ENCODE results near the gene ERN1. TPM values are rescaled to one million over a fixed set of nuclear protein-coding genes. Genes with fewer than 3 reads are reported as not detected.

ERN1 gene
- total RNA-seq, 1 donor from 2014 or later = 9.3 TPM

DNA sequence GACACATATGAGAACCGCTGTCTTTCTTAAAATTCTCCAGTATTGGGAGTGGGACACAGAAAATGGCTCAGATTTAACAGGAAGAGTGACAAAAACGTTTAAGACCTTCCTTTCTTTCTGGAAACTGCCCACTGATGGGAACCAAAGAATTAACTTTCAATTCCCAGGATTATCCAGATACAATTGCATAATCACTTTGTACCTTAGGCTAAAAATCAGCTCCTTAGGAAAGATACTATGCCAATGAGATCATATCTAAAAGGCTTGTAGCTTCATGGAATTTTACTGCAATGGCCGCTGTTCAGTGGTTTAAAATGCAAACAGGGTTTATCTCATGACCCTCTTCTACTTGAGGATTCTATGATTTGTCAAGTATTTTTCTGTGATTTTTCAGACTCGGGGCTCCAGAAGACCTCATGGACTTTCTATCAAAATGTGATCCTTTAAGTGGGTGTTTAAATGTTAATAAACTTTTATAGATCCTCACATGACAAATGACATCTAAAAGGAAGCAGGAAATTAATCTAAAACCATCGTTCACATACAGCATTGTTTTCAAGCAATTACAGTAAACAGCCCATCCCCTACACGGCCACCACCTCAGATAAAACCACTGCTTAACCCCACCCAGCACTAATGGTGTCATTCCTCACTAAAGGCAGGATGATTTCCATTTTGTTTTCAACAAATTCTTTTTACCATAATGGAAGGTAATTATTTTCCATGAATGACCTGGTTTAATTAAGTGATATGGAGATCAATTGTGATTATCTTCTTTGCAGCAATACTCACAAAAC is 31.6 kb upstream of the ERN1 start:
- TF ChIP-seq, protein P1, sequence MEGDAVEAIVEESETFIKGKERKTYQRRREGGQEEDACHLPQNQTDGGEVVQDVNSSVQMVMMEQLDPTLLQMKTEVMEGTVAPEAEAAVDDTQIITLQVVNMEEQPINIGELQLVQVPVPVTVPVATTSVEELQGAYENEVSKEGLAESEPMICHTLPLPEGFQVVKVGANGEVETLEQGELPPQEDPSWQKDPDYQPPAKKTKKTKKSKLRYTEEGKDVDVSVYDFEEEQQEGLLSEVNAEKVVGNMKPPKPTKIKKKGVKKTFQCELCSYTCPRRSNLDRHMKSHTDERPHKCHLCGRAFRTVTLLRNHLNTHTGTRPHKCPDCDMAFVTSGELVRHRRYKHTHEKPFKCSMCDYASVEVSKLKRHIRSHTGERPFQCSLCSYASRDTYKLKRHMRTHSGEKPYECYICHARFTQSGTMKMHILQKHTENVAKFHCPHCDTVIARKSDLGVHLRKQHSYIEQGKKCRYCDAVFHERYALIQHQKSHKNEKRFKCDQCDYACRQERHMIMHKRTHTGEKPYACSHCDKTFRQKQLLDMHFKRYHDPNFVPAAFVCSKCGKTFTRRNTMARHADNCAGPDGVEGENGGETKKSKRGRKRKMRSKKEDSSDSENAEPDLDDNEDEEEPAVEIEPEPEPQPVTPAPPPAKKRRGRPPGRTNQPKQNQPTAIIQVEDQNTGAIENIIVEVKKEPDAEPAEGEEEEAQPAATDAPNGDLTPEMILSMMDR (IDR thresholded peaks at IDR 0.05; ENCODE audit: borderline replicate concordance) = no peak
- no peak for DNase-seq
- H3K36me3 ChIP-seq = peaks cover 25% of the 10 kb centered on the region
- no peak overlapping the region for H3K4me3 ChIP-seq
- H3K4me1 ChIP-seq = peaks cover 68% of the 10 kb centered on the region
- no peaks in the 10 kb centered on the region for H3K9me3 ChIP-seq (replicated peaks)
- no peak overlapping the region for H3K27ac ChIP-seq (replicated peaks)
- intact Hi-C loops (cut with micrococcal nuclease) = no loop called here
- H3K27me3 ChIP-seq (ENCODE audit: low read depth) = no peaks in the 10 kb centered on the region

DNA sequence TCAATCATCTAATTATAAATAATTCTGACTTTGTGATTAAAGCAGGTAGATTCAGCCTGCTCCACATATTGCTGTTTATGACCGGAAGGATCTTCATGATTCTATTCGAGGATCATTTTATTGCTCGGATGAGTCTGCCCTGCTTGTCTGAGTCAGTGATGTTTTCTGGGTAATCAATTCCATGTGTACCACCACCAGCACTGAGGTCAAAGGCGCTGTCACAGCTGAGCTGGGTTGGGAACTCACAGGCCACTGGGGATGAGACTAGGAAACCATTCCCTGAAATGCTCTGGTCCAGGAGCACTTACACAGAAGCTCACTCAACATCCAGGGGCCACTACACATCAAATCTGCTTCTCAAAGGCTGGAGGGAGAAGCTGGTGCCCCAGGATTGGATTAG is 30.4 kb upstream of the ERN1 start:
- no peaks in the 10 kb centered on the region for H3K9me3 ChIP-seq (replicated peaks)
- intact Hi-C loops (cut with micrococcal nuclease) = no loop called here
- DNase-seq = no peak
- H3K36me3 ChIP-seq = peaks cover 13% of the 10 kb centered on the region
- TF ChIP-seq, protein P1 (IDR thresholded peaks at IDR 0.05; ENCODE audit: borderline replicate concordance) = no peak
- no peak overlapping the region for H3K4me3 ChIP-seq
- H3K4me1 ChIP-seq = peaks cover 76% of the 10 kb centered on the region
- no peaks in the 10 kb centered on the region for H3K27me3 ChIP-seq (ENCODE audit: low read depth)
- no peak overlapping the region for H3K27ac ChIP-seq (replicated peaks)

DNA sequence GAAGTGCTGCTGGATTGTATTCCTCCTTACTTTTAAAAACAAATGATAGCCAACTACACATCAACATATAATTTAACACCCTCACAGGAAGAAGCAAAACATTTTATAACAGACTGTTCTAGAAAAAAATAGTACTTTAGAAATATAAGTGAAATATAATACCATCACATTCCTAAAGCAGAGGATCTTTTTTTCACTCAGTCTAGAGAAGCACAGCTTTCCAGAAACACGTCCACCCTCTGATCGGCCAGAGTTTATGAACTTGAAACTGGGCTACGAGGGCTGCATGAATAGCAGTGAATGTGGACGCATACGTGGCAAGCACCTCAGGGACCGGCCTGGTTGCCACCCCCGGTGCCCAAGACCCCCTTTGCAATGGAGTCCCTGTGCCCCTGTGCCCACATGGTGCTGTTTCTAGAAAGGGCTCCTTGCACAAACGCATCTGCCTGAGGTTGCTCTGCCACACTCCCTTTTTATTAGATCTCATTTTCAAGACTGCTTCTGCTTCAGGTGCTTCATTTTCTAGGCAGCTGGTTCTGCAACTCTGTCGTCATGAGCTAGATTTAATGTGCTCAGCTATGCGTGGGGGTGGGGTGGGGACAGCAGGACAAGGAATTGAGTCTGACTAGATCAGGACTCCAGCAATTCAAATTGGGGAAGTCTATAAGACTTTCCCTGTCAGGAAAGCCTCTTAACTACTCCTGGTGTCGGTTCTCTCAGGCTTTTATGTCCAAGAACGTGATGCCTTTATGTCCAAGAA is 29.1 kb upstream of the ERN1 start:
- Histone ChIP-seq H3K27ac (replicated peaks) (peak overlapping the region; percentile 96), H3K36me3 (peaks cover 12% of the 10 kb centered on the region), H3K27me3 (ENCODE audit: low read depth) (no peaks in the 10 kb centered on the region), H3K9me3 (replicated peaks) (no peaks in the 10 kb centered on the region), H3K4me1 (peaks cover 76% of the 10 kb centered on the region), H3K4me3 (no peak overlapping the region)
- DNase-seq = no peak
- intact Hi-C loops (cut with micrococcal nuclease) = no loop called here
- TF ChIP-seq, protein P1 (IDR thresholded peaks at IDR 0.05; ENCODE audit: borderline replicate concordance) = no peak

DNA sequence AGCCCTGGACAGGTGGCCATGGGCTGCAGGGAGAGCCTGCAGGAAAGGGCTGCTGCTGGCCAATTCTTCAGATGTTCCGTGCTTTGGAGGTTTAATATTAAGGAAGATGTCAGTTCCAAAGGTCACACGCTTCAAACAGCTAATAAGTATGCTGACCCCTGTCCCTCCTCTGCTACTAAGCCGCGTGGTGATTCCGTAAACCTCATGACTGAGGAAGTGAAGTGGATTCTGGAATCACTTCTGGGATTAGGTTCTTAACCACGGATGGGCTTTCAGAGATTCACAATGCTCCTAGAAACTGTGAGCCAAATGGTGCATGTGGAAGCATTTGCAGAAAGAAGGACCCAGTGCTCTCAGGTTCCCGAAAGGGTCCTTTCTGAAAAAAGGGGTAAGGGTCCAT is 28.5 kb upstream of the ERN1 start:
- TF ChIP-seq, protein P1 (IDR thresholded peaks at IDR 0.05; ENCODE audit: borderline replicate concordance) = no peak
- no peaks in the 10 kb centered on the region for H3K9me3 ChIP-seq (replicated peaks)
- H3K27me3 ChIP-seq (ENCODE audit: low read depth) = no peaks in the 10 kb centered on the region
- H3K27ac ChIP-seq (replicated peaks) = peak overlapping the region; percentile 96
- no peak overlapping the region for H3K4me3 ChIP-seq
- DNase-seq = no peak
- intact Hi-C loops (cut with micrococcal nuclease) = no loop called here
- peaks cover 13% of the 10 kb centered on the region for H3K36me3 ChIP-seq
- peaks cover 77% of the 10 kb centered on the region for H3K4me1 ChIP-seq

DNA sequence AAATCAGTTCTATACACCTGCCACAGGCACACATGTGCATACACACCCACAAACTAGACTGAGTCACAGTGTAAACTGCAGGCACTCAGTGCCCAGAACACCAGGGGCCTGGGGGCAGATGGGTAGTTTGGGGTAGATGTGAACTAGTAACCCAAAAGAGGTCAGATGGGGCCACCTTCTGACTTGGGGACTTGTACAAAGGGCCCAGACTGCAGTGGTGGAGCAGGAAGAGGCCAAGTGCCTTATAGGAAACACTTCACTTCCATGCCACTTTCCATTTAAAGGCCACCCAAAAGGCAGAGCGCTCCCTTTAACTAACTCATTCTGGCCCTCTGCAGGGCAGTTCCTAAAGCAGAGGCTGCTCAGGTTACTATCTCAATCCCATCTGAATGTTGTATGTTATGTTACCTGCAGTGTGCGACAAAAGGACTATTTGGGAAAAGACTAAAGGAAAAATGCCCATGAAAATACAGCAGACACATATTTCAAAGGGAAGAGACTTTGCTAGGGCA is 27.8 kb upstream of the ERN1 start:
- no peak for DNase-seq
- Histone ChIP-seq H3K4me3 (no peak overlapping the region), H3K9me3 (replicated peaks) (no peaks in the 10 kb centered on the region), H3K36me3 (peaks cover 18% of the 10 kb centered on the region), H3K4me1 (peaks cover 84% of the 10 kb centered on the region), H3K27ac (replicated peaks) (peak overlapping the region; percentile 96), H3K27me3 (ENCODE audit: low read depth) (no peaks in the 10 kb centered on the region)
- TF ChIP-seq, protein P1 (IDR thresholded peaks at IDR 0.05; ENCODE audit: borderline replicate concordance) = no peak
- intact Hi-C loops (cut with micrococcal nuclease) = no loop called here

Data from left ventricle myocardium inferior (tissue), 1 donor.